HG03097 (cell line): Measurements from ENCODE around the gene GOPC.
"Not testable (repeated sequence)": the region's sequence is repeated elsewhere in the genome, so short reads cannot be mapped to it uniquely, and the experiment has no call there.

Experiments
- ATAC-seq: cut with Tn5 transposase; IDR thresholded peaks from one replicate; pipeline ENCODE4 v1.9.1; 2021; ENCODE audit not compliant: unreplicated experiment, low FRiP score

The GOPC gene

GRCh38 chr6:117518870-117519269 lies 83.4 kb downstream of the GOPC start:
- ATAC-seq: no peak

- ATAC-seq: not testable (repeated sequence)
Observed at GRCh38 chr6:117517995-117518394, 84.3 kb downstream of the GOPC start.

GRCh38 chr6:117515326-117515725 lies 87.0 kb downstream of the GOPC start:
- ATAC-seq: no peak

GRCh38 chr6:117514655-117515054 lies 87.7 kb downstream of the GOPC start:
- no peak for ATAC-seq

- ATAC-seq: no peak
Observed at GRCh38 chr6:117513778-117514365, 88.4 kb downstream of the GOPC start.

GRCh38 chr6:117512987-117513573 lies 89.2 kb downstream of the GOPC start:
- no peak for ATAC-seq

- ATAC-seq: no peak
Observed at GRCh38 chr6:117512056-117512828, 90.1 kb downstream of the GOPC start.
